Pulmonary artery endothelial cell (primary cell): Measurements from ENCODE around the gene ATP10A. TPM values are rescaled to one million over a fixed set of nuclear protein-coding genes. Genes with fewer than 3 reads are reported as not detected.

Experiments used
- DNase-seq: peaks from one replicate; pipeline ENCODE4 v3.0.0-alpha.2; 2011; ENCODE audit warnings: low read depth, low spot score
- total RNA-seq: library from RNA; depleted of rRNA; stranded (reverse); fragments of >200 nt; gene quantifications from 2 replicates; pipeline ENCODE4 v1.2.3, GENCODE V29; 2014

ATP10A gene
- total RNA-seq, 1 donor from 2014 or later, result not detected

DNA sequence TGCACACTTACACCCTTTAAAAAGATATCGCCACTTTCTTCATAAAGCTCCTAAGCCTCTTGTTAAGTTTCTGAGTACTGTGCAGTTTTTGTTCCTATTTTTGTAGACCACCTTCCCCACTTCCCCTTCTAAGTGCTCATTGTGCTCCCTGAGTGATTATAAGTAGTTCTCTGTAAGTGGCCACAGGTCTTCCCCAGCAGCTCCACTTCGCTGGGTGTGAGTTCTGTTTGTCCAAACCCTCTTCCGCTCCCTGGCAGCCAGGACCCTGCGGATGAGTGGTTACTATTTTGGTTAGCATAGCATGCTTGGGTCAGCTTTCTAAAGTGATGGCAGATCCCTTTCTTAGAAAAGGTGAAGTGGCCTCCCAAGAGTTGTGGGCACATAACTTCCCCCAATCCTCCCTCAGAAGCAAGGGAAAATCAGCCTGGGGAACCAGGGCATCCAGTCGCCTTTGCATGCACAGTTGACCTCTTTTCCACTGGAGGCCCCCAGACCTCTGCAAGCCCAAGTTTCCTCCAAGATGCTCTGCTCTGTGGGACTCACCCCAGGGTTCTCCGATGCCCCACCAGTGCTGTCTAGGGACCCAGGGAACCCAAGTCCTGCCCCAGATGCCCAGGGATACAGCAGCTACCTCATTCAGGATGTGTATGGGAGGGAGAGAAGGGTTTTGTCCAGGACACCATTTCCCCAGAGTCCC lies 69.6 kb downstream of the ATP10A start:
- DNase-seq, result no peak

DNA sequence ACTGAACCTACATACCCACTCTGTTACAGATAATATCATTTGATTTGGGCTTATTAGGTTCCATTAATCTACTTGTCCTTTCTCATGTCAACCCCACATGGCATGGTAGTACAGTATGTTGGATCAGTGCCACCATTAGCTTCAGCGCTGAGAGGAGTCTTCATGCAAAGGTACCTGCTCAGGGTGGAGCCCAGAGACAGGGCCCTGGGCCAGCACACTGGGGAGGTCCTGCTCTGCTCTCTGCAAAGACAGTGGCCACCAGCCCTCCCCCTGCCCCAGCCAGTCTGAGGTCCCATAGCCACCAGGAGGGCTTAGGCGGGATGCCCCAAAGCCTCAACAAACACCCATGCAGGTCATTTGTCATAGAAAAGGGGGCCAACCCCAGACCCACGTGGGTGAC lies 71.0 kb downstream of the ATP10A start:
- no peak for DNase-seq

DNA sequence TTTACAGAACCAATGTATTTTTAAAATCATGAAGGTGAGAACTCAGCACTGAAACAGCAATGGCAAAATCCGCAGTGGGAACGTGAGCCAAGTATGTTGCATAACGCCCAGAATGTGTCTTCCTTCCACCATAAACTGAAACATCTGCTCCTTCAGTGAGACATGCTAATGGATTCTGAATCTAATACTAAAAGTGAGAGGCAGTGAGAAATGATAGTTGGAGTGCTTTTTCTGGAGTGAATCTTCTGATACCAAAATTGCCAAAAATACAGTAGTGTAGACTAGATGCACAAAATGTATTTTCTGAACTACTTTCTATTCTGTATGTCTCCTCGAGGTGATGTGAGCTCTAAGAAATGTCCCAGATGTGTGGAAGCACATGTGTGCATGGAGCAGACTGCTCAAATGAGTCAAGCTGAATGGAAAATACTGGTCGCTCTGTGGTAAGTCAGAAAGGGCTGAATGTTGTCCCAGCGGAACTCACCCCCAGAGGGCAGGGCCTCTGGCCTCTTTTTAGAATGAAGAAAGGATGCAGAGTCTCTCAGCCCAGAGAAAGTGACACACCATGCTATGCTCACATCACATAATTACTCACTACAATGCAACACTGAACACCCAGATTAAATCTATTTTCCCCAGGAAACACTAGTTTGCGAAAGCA lies 73.0 kb downstream of the ATP10A start:
- DNase-seq, result no peak

DNA sequence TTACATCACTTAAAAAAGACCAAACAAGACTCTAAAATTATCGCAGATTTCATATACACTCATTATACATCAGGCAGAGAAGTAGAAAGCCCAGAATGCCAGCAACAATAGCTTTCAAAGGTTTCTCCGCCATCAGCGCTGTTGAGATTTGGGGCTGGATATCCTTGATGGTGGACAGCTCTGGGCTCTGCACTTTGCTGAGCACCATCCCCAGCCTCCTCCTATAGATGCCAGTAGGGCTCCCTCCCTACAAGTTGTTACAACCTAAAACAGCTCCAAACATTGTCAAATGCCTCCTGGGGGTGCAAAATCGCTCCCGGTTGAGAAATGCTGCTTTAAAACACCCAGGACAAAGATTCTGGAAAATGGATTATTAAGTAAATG lies 73.5 kb downstream of the ATP10A start:
- no peak for DNase-seq

DNA sequence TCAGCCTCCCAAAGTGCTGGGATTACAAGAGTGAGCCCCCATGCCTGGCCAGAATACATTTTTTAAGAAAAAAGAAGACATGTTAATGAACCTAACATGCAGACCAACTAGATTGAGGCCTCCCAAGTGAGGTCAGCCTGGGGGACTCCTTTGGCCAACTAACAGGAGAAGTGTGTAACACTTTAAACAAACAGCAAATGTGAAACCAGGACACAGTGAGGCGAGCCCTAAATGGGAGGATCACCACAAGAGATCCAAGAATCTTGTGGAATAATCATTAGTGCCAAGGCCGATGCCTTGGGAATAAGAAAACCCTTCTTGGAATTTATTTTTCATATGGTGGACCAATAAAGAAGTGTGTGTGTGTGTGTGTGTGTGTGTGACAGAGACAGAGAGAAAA lies 73.9 kb downstream of the ATP10A start:
- DNase-seq, result no peak

DNA sequence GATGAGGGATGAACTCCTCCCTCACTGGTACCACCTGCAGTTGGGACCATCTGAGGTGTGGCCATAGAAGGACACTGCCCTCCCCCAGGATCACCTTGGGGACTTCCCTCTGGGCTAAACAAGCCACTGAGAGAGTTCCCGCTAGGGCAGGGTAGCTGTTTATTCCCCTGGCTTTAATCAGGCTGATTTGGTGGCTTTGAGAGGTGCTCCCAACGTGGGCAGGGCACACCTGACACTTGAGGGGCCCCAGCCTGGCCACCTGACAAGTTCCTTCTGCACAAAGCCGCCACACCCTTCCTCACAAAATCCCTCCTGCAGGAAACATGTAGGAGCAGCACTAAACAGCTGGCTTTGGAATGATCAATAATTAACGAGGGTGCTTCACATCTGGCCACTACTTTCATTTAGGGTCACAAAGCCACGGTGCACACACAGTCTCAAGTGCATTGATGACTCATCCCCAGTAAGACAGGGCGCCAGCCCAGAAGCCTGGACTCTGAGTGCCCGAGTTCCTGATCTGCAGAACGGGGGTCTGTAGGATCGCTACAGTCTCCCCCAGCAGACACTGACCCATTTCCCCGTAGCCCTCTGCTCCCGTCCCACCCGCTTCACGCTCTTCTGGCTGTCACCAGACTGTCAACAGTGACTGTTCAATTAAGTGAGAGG lies 75.1 kb downstream of the ATP10A start:
- DNase-seq, result no peak

DNA sequence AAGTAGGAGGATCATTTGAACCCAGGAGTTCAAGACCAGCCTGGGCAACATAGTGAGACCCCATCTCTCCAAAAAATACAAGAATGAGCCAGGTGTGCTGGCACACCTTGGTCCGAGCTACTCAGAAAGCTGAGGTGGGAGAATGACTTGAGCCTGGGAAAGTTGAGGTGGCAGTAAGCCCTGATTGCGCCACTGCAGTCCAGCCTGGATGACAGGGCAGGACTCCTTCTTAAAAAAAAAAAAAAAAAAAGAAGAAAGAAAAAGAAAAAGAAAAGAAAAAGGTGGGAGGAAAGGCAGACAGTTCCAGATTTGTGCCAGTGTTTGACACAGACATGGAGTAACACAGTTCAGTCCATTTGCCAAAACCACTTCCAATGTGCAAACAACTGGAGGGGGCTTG lies 75.7 kb downstream of the ATP10A start:
- DNase-seq, result no peak

DNA sequence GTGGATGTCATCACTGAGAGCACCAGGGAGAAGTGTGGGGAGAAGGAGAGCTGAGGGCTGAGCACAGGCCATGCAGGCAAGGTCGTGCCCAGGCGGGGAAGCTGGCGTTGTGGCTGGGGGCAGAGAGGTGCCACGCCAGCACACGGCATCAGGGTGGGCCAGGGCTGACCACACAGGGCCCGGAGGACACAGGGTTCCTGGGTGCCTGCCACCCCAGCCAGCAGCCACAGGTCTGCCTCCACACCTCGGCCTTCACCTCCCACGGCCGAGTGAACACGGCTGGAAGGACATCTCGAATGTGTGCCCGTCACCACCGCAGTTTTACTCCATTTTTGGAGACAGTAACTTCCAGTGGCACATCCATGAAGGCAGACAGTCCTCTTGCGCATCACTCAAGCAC lies 77.1 kb downstream of the ATP10A start:
- DNase-seq, result no peak

DNA sequence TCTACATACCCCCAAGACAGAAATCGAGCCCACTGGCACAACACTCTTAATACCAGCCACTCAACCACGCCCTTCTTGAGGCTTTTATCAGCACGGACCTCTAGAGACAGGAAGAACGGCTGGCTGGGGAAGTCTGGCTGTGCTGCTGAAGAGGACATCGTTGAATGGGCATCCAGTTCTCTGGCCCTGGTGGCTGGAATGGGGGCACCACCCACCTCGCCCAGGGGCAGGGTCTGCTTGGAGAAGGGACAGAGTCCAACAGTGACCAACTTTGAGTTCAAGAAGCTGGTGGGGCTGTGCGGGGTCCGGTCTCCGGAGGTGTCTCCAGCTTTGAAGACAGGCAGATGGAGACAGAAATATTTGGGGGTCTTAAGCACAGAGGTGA lies 77.5 kb downstream of the ATP10A start:
- no peak for DNase-seq

DNA sequence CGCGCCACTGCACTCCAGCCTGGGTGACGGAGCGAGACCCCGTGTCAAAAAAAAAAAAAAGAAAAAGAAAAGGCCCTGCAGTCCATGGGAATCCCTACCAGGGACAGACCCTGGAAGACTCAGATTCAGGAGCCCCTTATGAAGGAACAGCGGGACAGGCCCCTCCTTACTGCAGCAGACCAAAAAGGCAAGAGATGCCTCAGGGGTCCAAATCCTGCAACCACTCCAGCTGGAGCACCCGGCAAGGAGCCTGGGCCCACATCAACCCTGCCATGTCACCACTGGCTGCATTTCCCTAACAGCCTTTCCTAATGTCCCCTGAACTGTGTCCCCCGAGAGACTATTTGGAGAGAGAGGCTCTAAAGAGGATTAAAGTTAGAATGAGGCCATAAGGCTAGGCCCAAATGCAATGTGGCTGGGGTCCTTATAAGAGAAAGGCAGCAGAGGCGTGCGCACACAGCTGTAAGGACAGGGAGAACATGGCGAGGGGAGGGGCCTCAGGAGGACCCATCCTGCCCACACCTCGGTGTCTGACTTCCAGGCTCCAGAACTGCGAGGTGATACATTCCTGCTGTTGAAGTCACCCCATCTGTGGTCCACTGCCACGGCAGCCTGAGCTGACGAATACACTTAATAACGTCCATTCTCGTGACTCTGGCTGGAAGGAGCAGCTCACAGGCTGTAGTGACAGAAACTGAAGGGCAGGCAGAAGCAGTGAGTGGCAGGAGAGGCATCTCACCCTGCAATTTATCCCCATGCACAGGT lies 78.1 kb downstream of the ATP10A start:
- DNase-seq, result no peak

DNA sequence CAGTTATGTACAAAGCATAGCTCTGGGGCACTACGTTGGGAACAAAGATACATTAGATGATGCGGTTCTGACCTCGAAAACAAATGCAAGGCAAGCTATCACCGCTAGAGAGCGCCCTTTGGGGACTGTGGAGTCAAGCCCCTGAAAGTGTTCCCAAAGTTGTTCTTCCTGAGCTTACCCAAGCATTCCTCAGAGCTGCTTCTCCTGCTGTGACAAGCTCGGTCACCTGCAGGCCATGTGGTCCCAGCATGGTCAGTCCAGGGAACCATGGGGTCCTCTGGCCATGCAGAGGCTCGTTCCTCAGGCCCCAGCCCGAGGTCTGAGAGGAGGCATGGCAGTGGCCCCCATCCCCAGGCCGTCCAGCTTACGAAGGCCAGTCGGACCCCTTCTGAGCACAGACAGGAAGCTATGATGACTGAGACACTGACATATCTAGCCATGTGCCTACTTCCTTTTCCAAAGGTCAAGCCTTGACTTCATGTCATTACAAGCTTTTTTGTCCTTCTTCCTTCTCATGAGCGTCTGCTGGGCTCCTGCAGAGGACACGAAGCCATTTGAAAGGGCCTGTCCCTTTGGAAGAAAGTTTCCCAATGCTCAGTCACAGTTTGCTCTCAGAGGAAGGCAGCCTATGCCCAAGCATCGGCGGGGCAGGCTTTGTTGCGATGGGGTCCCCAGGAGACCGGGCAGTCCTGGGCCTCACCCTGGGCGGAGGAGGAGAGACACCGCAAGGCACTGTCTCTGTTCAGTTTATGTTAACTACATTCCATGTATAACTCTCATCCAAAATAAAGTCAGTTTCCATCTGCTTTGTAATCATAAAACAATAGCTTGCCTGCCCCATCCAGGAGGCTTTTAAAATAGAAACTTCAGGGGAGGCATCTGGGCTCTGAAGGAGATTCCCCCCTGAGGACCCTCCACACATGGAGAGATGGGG lies 79.3 kb downstream of the ATP10A start:
- no peak for DNase-seq

DNA sequence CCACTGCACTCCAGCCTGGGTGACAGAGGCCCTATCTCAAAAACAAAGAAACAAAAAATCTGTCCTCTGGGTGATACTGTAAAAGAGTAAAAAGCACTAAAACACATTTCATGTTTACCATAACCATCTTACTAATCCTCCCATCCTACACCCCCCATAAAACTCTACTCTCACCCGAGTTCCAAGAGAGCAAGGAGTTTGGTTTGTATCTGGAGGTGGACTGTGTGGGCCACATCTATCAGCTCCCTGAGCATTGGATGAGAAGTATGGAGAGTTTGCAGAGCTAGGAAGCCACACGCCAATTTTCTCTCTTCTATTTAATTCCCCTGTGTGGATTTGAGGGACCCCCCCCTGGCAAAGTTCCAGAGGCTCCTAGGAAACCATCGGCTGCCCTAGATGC lies 80.0 kb downstream of the ATP10A start:
- DNase-seq, result no peak

DNA sequence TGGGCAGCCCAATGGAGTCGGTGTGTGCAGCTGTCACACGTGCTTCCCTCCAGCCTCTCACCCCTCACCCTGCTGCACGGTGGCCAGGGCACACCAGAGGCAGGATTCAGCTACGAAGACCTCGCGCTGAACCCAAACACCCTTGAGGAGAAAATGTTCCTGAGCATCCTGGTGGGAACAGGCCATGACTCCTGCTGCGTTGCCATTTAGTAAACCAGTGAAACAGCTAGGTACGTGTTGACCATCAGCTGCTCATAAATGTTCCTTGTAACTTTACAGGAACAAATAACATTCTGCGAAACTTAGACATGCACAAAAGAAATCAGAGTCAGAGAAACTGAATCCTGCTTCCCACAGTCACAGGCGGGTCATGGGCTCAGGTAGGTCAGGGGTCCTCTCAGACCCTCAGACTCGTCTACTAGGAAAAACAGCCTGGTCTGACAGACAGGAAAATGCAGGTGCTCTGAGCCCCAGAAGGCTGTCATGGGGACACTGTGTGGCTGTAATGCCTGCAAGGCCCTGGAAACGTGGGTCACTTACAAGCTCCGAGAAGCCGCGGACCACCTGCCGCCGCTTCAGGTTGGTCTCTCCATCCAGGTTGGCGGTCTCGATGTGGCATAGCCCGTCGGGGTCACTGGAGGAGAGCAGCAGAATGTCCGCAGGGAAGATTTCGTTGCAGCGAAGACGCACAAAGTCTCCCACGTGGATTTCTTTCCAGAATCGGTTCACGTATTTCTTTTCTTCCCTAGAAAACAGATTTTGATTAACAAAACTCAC lies 82.5 kb downstream of the ATP10A start:
- DNase-seq, result no peak

DNA sequence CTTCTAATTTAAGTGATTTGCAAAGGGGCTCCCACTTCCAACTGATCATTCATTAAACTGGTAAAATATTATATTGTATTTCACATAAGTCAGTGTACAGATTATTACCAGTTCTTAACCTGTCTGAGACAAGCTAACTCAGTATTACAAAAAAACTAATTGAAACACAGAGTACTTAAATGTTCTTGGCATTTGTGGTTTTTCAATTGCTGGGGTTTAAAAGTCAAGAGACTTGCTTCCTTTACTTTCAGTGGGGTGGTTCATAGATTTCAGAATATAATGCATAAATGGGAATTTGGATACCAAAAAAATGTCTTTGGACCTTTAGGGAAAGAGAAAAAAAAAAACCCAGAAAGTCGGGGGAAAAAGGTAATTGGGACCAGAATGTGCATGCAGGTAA lies 85.0 kb downstream of the ATP10A start:
- no peak for DNase-seq

DNA sequence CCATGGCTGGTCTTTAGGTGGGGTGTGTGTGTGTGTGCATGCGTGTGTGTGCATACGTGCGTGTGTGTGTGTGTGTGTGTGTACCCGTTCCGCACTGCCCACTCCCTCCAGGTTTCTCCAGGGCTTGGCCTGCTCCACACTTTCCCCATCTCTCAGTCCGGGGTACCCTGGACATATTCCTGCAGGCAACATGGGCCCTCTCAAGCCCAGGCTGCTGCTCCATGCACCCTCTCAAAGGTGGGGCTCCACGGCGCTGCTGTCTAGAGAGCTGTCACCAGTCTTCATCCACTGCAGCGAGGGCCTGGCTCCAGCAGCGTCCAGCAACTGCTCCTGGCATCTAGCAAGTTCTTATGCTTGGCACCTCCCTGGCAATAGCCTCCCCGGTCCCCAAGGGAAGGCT lies 86.1 kb downstream of the ATP10A start:
- DNase-seq, result no peak

DNA sequence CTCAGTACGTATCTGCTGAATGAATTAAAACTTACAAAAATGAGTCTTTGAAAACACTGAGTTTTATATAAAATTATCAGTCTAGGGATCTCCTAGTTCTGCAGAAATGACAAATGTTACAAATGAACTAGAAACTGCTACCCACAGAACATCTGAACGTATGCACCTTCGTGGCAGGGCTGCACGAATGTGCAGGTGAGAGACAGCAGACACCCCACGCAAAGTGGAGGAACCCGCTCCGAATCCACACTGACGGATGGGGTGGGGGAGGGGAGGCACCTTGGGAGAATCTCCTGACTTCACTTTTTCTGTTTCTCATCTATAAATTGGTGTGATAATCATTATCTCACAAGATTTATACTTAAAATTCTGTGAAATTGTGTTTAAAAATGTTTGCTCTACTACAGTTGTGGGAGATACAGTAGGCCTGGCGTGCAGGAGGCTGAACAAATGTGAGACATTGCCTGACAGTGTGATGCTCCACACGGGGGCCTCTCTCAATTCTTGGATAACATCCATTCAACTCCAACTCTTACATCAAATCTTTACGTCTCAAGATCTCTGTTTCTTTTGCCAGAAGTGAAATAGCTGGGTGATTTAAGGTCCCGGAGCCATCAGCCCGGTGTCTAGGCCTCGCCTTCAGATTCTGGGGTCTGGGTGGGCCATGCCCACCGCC lies 86.9 kb downstream of the ATP10A start:
- DNase-seq, result no peak

DNA sequence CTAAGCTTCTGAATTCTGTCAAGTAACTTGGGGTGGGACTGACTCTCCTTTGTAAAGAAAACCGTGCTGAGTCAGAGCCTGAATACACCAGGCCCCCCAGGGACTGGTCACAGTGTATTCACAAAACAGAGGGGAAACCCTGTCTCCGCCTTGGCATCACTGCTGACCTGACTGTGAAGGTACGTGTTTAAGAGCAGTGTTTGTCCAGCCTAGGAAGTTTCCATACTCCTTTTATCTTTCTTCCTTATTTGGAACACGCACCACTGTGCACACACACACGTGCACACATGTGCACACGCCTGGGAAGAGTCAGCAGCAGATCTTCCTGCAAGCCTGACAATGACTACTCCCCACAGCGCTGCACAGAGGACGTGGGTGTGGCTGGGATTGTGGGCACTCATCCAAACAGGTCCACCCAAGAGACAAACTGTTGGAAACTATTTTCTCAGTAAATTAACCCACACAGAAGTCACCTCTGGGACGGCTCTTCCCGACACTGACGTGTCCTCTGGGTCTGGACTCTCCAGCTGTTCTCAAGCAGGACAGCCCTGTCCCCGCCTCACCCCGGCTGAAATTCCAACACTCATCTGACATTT lies 87.7 kb downstream of the ATP10A start:
- no peak for DNase-seq

DNA sequence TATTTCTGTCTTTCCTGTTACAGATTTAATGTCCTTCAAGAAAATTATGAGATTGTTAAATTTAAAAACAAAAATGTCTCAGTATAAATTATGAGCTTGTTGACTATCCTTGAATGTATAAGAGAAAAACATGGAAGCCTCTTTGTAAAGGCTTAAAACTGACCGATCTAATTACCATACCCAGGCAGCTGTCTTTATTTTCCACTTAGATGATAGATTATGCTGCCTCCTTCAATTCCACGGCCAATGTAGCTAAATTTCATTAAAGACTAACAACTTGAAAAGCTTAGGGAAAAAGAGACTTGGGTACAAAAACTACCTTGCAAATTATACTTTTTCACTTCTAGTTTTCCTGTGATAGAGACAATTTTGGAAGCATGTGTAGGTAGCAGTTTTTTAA lies 88.3 kb downstream of the ATP10A start:
- no peak for DNase-seq

DNA sequence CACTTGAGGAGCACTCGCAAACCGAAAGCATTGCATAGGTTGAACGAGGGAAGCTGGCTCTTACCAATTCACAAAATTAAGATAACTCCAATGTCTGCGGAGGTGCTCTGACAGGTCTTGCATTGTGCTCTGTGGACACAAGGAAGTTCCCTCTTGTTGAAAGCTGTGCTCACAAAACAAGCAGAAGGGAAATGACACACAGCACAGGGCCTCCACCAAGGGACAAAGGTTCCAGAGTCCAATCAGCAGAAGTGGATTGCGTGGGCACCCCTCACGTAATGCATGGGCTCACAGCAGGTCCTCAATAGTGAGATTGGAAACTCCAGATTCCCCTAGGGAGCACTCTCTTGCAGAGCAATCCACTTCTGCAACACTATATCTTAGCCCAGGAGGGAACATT lies 89.9 kb downstream of the ATP10A start:
- no peak for DNase-seq
